Activated naive CD4-positive, alpha-beta T cell (primary cell): ENCODE measurements around the gene EIF3L.

ENCODE experiments used
- DNase-seq, 4 experiments: peaks; one replicate each; lab custom pipeline; 2025; lab: John Stamatoyannopoulos, UW

The EIF3L gene

GRCh38 chr22:37905534-37906363 lies 56.5 kb downstream of the EIF3L start, which contains the start of gene MICALL1:
Gene MICALL1, plus strand, starts transcription at chr22:37906297. Its CDS starts 126 bp downstream, at chr22:37906423.
- peak in 1 of 4 experiments; percentile 64 for DNase-seq

GRCh38 chr22:37906364-37907008 lies 57.3 kb downstream of the EIF3L start:
- peak in 1 of 4 experiments; percentile 11 for DNase-seq

DNA sequence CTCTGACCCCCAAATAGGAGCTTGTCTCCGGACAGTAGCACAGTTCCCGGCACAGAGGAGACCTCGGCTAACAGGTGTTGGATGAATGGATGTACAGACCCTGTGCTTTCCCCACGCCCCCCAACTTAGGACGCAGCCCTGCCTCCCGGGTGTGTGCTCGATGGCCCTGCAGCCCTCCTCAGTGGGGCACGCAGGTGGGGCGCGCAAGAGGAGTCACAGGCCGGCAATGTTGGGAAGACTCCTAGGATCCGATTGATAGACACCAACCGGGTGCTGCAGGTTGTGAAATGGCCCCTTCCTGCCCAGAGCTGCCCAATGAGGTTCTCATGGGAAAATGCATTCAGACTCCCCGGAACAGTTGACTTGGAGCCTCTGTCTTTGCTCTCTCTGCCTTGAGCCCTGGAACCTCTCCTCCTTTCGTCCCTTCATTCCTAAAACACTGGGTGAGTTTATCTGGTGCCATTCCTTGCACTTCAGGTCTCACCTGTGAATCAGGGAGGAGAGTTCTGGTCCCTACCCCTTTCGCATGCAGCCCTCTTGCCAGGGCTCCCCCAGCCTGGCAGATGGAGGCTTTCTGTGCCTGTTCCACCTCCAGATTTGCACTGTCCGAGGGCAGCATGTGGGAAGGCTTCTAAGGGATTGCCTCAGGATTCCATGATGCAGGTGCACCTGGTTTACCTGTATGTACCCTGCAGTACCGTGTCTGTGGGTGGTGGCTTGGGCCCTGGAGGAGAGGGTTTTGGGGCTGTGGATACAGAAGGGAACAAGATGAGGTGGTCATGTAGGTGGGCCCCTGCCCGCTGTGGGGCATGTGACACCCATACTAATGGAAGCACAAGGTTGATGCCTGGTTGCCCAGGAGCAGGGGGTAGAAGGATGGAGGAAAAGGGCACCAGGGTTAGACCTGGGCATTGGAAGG lies 58.1 kb downstream of the EIF3L start:
- DNase-seq, result no peak

GRCh38 chr22:37909766-37910165 lies 60.5 kb downstream of the EIF3L start:
- DNase-seq, result no peak

GRCh38 chr22:37910890-37911672 lies 61.9 kb downstream of the EIF3L start:
- no peak for DNase-seq

DNA sequence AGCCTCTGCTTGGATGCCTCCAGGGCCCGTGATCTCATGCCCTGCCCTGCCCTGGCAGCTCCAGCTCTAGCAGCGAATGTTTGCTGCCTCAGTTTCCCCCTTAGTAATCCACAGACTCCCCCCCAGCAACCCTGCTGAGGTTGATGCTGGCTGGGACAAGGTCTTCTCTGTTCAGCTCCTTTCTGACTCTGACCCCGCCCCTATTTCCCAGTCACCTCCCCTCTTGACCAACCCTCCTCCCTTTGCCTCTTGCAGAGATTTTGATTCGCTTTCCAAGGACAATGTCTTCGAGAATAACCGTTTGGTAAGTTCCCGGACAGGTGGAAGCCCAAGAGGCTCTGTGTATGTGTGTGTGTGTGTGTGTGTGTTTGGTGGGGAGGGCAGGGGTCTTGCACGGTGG lies 62.5 kb downstream of the EIF3L start:
- DNase-seq, result no peak

DNA sequence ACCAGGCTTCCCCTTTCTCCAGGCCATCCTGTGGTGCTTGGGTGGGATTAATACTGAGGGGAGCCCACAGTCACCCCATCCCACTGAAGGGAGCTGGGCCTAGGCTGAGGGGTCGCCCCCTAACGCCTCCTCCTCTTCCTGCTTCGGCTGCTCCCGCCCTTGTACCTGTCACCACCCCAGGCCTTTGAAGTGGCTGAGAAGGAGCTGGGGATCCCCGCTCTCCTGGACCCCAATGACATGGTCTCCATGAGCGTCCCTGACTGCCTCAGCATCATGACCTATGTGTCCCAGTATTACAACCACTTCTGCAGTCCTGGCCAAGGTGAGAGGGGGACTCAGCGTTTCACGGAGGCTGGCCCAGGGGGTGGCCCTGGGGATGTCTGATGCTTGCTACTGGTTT lies 63.0 kb downstream of the EIF3L start:
- DNase-seq, result no peak

- DNase-seq, result no peak
These were observed 64.1 kb downstream of the EIF3L start for GRCh38 chr22:37913233-37913721.

DNA sequence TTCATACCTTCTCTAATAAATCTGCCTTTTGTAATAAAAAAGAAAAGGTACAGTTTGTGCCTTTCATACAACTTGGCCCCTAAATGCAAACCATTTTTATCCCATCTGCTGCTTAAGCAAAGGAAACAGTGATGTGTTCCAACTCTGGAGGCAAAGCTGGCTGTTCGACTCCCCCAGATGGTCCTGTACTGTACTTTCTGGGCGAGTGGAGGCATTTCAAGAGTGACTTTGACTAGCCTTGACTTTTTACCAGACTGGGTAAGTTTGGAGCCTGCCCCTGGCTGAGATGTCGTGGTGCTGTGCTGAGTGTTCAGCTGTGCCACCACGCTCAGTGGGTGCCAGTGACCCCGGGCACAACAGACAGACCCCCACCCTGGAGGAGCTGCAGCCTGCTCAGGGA lies 67.1 kb downstream of the EIF3L start:
- DNase-seq, result no peak

GRCh38 chr22:37917874-37918548 lies 68.8 kb downstream of the EIF3L start:
- no peak for DNase-seq

DNA sequence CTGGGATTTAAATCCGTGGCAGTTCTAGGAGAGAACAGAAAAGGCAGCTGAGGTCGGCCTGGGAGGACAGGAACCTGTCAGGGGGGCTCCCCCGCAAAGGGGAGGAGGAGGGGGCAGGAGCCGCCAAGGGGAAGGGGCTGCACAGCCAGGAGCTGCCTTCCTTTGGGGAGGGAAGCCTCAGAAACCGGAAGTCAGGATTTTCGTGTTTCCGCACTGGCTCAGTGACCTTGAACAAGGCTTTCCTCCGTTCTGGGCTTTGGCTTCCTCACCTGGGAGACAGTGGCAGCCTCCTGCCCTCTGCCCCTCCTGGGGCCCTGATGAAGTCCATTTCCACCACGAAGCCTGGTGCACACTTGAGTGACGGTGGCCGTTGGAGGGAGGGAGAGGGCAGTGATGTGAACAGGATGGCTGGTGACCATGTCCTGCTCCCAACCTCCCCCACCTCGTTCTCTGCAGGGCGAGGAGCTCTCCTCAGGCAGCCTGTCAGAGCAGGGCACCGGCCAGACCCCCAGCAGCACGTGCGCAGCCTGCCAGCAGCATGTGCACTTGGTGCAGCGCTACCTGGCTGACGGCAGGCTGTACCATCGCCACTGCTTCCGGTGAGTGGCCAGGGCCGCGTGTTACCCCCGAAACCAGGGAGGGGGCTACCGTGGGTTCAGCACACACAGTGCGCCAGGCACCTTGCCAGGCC lies 69.5 kb downstream of the EIF3L start:
- no peak for DNase-seq

DNA sequence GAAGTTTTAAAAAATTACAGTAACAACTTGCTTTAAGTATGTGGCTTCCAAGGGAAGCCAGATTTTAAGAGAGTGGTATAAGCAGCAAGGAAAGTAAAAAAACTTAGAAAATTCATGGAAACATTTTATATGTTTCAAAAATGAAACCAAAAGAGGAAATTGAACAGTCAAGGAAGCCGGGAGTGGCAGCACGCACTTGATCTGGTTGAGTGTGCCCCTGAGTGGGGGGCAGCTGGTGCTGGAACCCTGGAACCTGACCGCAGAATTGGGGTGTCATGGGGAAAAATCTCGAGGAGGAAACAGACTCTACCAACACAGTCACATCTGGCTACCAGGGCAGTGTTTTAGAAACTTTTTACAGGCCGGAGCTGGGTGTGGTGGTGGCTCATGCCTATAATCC lies 70.9 kb downstream of the EIF3L start:
- DNase-seq, result no peak

DNA sequence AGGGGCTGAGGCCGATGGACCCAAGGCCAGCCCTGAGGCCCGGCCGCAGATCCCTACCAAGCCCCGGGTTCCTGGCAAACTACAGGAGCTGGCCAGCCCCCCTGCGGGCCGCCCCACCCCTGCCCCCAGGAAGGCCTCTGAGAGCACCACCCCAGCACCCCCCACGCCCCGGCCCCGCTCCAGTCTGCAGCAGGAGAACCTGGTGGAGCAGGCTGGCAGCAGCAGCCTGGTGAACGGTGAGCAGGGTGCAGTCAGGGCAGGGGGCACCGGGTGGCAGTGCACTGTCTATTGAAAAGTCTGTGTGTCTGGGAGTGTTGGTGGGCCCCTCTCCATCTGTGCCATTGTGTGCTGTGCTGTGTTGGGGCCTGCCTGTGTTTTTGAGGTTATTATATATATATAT lies 73.0 kb downstream of the EIF3L start:
- no peak for DNase-seq

DNA sequence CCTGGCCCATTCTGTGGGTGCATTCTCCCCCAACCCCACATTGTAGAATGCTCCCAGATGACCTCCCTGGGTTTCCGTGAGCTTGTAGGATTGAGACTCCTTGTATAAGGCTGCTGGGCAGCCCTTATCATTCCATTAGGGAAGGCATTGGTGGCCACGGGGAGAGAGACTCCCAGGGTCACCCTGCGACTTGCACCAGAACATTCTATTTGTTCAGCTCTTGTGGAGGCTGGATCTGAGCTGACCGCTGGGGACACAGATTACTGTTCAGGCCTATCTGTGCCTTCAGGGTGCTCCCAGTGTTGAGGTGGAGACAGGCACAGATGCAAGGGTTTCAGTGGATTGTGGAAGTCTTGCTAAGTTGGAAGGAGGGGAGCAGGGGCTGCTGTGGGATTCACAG lies 74.7 kb downstream of the EIF3L start:
- no peak for DNase-seq

GRCh38 chr22:37924386-37925065 lies 75.3 kb downstream of the EIF3L start:
- DNase-seq, result no peak

DNA sequence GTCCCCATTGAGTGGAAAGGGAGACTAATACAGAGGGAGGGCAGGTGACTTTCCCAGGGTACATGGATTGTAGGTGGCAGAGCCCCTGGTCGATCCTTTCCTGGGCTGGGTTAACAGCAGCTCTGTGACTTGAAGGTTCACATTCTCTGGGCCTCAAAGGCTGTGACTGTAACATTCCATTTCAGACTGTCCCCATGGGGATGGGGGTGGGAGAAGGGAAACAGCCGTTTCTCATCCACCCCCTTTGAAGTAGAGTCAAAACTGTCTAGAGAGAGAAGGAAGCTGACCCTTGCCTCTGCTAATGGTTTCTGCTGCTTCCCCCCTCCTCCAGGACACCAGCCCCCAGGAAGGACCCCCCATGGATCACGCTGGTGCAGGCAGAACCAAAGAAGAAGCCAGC lies 76.1 kb downstream of the EIF3L start:
- no peak for DNase-seq

DNA sequence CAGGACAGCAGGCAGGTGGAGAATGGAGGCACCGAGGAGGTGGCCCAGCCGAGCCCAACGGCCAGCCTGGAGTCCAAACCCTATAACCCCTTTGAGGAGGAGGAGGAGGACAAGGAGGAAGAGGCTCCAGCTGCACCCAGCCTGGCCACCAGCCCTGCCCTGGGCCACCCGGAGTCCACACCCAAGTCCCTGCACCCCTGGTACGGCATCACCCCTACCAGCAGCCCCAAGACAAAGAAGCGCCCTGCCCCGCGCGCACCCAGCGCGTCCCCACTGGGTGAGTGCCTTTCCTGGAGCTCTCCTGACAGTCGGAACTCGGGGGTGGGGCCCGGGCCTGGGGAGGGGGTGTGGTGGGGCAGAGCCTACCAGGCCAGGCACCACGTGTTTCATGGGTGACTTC lies 76.5 kb downstream of the EIF3L start:
- DNase-seq, result no peak

DNA sequence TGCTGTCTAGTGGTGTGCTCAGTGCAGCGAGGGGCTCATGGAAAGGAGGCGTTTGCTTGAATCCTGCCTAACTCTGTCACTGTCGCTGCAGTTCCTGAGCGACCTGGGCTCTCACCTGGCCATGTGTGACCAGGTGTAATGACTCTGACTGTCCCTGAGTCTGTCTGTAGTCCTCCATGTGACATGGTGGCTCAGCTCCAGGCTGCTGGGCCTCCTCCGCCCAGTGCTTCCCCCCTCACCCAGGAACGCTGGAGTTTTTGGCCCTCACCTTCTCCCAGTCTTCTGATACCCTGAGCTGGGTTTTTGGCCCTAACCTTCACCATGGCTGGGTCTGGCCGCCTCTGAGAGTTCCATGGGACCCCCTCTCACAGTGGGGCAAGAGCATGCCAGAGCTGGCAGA lies 77.1 kb downstream of the EIF3L start:
- DNase-seq, result no peak

- no peak for DNase-seq
These were observed 77.8 kb downstream of the EIF3L start for GRCh38 chr22:37926771-37927636.
